HG03097 (cell line): Measurements from ENCODE around the gene GLG1.
"Not testable (repeated sequence)": the region's sequence is repeated elsewhere in the genome, so short reads cannot be mapped to it uniquely, and the experiment has no call there.

Source experiments
- ATAC-seq: cut with Tn5 transposase; IDR thresholded peaks from one replicate; pipeline ENCODE4 v1.9.1; 2021; ENCODE audit not compliant: unreplicated experiment, low FRiP score

GLG1 gene

GRCh38 chr16:74606521-74607309, at the start of gene GLG1:
Gene GLG1, minus strand, starts transcription at chr16:74607114. Its CDS starts 20 bp downstream, at chr16:74607094.
- peak; percentile 95 for ATAC-seq

DNA sequence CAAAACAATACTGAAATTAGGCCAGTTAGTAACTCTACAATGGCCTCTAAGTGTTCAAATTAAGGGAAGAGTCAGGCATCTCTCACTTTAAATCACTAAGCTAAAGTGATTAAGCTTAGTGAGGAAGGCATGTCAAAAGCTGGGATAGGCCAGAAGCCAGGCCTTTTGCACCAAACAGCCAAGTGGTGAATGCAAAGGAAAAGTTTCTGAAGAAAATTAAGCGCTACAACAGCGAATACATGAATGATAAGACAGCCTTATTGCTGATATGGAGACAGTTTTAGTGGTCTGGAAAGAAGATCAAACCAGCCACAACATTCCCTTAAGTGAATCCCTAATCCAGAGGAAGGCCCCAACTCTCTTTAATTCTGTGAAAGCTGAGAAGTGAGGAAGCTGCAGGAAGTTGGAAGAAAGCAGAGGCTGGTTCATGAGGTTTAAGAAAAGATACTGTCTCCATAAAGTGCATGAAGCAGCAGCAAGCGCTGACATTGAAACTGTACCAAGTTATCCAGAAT, 47.7 kb upstream of the GLG1 start:
- no peak for ATAC-seq

GRCh38 chr16:74652883-74653282, 46.0 kb upstream of the GLG1 start:
- ATAC-seq = not testable (repeated sequence)

DNA sequence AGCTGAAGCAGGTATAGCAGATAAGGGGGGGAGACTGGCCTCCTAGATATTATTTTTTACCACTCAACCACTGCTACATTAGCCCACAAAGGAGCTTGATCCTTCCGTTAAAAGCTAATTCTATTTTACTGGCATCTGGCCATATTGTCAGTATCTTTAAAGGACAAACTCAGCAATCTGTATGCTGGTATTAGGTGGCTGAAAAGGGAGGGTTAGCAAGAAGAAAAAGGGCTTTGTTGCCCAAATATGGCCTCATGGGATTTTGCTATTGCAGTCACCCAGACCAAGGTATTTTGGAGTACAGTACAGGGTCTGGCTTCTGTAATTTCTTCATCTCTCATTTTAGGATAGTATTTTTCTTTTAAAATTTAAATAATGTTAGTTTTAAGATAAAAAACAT, 45.3 kb upstream of the GLG1 start:
- no peak for ATAC-seq

GRCh38 chr16:74651841-74652240, 44.9 kb upstream of the GLG1 start:
- no peak for ATAC-seq

GRCh38 chr16:74650966-74651567, 44.2 kb upstream of the GLG1 start:
- no peak for ATAC-seq

- ATAC-seq = no peak
Measured at GRCh38 chr16:74649839-74650504, 43.1 kb upstream of the GLG1 start.

- no peak for ATAC-seq
Measured at GRCh38 chr16:74641969-74642368, 35.1 kb upstream of the GLG1 start.

DNA sequence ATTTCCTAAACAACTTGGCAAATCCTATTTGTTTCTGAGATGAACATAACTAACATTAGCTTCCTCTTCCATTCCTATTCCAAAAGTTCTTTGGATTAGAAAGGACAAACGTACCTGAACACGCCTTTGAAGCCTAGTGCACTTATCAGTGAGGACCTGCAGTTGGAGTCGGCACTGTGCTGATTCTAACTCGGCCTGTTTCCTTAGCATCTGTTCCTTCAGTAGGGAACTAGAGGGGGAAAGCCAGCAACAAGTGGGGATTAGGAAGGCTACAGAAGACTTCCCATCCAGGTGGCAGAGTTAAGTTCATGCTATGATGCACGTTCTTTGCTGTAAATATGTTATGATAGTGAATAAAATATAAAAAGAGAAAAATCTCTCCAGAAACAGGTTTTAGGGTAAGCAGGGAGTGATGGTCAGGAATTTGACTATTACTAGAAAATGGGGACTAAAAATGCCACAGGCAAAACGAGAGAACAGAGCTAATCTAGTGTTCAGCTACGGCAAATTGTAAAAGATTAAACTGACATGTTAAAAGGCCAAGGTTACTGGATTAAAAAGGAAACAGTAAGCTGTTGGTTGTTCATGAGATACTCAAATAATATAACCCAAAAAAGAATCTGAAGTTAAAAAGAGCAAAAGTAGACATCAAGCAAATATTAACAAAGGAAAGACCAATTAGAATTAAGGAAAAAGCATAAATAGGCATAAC, 31.0 kb upstream of the GLG1 start:
- ATAC-seq = no peak

DNA sequence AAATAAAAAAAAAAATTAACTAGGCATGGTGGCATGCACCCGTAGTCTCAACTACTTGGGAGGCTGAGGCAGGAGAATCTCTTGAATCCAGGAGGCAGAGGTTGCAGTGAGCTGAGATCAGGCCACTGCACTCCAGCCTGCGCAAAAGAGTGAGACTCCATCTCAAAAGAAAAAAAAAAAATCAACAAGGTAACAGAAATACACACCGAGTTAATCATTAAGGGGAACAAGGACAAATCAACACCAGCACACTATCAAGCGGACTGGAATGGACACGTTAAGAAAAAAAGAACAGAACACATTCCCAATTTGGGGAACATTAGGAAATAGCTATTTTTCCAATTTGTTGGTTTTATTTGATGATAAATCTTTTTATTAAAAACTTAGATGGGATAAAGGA, 28.4 kb upstream of the GLG1 start:
- ATAC-seq = no peak

GRCh38 chr16:74633686-74634085, 26.8 kb upstream of the GLG1 start:
- ATAC-seq = no peak

DNA sequence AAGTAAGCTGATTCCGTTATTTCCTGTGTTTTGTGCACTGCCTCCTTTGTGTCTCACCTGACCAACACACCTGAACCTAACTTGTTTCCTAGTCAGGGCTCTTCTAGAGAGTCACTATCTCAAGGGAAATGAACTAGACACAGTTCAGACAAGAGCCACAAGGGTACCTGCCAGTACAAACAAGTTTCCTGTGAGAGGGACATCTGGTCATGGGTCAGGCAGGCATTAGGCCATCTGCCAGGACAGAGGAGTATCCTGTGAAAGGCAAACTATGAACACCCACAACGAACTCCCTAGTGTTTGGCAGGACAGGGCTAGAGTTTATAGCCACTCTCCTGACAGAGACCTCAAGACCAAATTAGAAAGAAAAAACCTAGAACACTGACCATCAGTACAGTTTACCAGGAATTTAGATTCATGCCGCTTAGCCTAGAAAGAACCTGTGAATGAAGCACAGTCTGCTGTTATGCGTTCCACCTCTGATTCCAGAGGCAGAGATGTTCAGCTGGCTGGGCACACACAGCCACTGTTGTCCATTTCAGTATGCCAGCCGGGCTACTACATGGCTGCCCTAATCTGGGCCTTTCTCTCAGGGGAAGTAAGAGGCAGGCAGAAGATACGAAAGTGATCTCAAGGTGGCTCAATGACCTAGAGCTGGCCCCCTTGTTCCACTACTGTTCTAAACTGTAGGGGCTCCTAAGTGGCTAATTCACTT, 20.7 kb upstream of the GLG1 start:
- ATAC-seq = no peak

- no peak for ATAC-seq
Measured at GRCh38 chr16:74626741-74627416, 20.0 kb upstream of the GLG1 start.

DNA sequence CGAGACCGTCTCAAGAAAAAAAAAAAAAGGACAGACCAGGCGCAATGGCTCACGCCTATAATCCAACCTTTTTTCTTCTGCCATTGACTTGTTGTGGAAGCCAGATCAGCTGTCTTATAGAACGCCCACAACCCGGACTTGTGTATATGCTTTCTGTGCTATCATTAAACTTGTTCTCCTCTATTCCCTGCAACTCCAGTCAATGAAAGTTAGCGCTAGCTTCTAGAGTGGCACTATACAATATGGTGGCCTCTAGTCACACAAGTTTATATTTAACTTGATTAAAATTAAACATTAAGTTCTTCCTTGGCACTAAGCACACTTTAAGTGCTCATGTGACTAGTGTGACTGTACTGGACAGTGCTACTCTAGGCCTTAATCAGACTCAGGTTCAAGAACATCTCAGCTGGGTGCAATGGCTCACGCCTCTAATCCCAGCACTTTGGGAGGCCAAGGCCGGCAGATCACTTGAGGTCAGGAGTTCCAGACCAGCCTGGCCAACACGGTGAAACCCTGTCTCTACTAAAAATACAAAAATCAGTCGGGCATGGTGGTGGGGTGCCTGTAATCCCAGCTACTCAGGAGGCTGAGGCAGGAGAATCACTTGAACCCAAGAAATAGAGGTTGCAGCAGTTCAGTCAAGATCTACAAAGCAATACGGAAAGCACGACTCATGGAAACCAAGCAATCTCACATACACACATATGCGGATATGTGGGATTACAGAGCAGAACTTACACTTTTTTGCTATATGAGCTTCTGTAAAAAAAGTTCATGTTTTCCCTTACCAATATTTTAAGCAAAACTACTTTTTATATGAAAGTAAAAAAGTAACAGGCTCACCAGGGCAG, 18.8 kb upstream of the GLG1 start:
- ATAC-seq = no peak

GRCh38 chr16:74623839-74624235, 16.9 kb upstream of the GLG1 start:
- ATAC-seq = no peak

DNA sequence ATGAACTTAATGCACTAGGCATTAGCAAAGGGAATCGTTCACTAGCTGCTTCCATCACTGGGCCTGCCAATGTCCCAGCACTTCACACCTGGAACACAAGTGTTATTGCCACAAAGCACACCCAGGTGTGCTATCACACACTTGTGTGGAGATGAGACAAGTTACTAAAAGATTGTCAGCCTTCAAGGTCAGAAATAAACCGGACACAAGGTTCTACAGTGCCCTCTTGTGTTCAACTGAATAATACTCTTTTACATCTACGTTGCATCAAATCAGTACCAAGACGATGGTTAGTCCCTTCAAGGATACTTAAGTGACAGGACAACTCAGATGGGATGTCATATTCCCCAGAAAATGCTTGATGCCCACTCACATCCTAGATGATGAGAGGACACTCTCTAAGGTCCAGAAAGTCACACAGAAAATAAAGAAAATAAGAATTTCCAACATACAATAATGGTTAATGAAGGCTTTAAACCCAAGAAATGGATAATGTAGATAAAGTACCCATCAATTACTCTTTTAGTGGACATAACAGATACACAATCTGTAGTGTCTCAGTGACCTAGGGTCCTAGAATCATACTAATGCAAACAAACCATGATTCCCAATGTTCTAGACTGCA, 16.4 kb upstream of the GLG1 start:
- no peak for ATAC-seq

DNA sequence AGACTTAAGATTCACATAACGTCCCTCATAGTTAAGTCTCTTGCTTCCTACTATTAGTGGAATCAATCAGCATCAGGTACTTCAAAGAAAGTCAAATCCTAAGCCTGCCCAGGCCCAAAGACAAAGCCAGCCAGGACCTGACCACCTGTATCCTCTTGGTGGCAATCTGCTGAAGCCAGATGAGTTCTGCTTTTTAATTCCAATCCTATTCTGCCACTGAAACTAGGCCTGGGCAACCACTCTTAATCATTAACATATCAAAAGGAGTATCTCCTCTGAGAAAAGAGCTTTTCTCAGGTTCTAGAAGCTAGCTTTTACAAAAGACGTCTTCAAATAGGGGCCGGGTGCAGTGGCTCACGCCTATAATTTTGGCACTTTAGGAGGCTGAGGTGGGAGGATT, 15.1 kb upstream of the GLG1 start:
- ATAC-seq = no peak

DNA sequence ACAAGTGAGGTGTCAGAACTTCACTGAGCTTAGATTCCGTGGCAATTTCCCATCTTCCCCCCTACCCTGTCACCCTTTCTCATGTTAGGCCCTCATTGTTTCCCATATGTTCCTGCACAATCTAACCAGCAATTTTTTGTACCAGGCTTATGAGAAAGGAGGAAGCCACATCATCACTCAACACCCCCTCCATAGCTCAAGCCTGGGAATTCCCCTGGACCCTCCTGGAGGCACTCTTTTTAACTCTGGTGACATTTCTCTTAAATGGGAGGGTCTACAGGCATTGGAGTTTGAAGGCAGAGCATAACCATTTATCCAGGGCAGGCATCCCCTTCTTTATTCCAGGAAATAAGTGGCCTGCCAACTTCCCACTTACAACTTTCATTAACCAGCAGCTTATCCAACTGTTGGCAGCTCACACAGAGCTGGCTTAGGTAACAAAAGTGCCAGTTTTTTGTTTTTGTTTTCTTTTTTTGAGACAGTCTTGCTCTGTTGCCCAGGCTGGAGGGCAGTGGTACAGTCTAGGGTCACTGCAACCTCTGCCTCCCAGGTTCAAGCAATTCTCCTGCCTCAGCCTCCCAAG, 10.4 kb upstream of the GLG1 start:
- ATAC-seq = no peak
